Measurements from ENCODE around the gene MBNL2.

Gene MBNL2

DNA sequence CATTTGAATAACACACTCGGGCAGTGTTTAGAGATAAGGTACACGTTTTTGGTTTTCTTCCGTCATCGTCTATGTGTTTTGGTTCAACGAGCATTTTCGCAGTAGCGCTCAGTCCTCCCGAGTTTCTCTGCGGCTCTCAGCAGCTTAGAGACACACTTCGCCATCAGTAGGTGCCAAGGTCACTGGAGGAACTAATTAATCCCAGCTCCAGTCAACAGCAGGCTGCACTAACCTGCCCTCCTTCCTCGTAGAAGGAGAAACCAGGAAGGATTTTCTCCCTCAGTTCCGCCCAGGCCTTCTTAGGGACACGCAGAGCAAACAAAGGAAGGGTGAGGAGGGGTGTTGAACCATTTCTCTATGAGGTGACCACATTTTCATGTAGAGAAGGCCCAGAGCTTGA, 12.6 kb downstream of the MBNL2 start:
- DNase-seq, result no peak

DNA sequence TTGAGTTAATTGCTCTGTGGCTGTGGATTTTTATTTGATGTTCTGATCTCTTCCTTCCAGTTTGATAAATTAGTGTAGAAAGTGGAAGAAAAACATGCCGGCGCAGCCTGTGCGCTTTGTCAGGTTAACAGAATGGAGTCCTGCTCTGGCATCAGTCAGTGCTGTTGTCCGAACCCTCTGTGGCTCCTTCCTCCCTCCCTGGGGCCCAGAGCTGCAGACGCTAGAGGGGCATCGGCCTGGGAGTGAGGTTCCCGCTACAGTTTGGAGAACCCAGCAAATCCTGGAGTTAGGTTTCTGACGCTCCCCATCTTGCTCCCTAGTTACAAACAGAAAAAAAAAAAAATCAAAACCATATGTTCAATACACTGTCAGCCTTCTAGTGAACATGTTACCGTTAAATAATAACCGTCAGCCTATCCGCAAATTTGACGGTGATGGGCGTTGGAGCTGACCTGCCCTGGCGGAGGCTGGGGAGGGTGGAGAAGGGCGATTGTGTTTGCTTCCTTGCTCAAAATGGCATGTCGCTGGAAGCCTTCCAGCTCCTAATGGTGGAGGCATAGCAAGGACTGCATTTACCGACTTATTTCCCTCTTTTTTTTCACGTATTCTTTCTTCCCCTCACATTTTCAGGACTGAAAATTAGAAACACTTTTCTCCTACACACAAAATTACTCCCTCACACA, 13.6 kb downstream of the MBNL2 start:
- DNase-seq, result no peak

GRCh38 chr13:97237388-97237787, 15.3 kb downstream of the MBNL2 start:
- DNase-seq, result no peak

- no peak for DNase-seq
Observed at GRCh38 chr13:97238432-97238831, 16.3 kb downstream of the MBNL2 start.

DNA sequence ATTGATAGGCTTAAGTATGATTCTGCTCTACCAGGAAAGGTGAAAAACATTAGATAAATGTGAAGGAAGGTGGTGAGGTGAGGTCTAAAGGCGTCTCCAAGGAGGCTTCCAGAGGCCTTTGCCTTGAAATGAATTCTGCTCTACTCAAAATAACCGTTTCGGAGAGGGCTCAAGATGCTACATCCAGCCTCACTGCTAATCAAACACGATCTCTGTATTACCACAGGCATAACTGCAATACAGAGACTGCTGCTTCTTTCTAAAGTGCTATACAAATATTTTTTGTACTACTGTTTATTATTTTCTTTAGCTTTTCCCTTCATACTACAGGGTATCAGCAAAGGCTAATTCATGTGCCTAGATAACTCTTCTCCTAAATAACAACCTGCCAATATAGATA, 16.8 kb downstream of the MBNL2 start:
- no peak for DNase-seq

DNA sequence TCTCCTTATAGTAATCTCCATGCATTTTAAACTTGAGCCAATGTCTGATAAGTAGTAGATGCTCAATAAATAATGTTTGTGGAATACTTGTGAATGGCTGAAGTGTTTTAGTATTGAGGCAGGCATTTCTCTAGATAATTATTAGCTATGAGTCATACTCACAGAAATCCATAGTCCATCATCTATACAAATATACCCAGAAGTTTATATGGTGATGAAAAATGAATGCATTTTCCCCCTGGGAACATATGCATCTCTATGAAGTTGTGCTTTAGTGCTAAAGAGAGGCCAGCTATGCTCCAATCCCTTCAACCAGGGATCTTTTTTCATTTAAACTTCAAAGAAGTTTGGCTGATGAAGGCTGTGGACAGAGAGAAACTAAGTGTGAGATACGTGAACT, 17.2 kb downstream of the MBNL2 start:
- DNase-seq, result no peak

DNA sequence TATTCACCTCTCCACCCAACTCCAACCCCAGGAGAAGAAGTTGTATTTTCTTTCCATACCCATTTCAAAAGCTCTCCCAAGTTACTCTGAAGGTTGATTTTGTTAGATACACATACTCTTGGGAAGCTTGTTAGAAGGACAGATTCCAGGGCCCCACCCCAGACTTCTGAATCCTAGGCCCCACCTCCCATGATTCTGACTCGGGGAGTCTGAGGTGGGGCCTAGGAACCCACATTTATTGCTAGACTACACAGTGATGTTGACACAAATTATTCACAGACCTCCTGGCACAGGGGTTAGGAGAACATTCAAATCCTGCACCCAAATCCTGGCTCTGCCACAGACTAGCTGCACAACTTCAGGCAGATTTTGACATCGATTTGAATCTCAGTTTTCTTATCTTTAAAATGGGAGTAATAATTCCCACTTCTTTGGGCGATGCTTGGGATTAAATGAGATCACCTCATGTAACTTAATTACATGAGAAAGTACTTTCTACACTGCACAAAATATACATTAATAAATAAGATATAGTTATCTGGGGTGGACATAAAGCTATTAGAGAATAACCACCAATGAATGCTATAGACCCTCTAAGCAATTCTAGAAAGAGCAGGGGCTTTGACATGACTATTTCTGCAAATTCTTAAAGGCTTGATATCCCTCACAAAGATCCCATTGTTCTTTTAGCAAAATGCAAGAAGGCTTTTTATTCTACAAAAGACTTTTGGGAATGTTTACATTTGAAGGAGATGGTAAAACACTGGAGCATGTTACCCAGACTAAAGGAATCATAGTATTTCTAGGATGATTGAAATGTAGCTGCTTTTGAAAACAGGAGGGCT, 18.0 kb downstream of the MBNL2 start:
- DNase-seq, result no peak

DNA sequence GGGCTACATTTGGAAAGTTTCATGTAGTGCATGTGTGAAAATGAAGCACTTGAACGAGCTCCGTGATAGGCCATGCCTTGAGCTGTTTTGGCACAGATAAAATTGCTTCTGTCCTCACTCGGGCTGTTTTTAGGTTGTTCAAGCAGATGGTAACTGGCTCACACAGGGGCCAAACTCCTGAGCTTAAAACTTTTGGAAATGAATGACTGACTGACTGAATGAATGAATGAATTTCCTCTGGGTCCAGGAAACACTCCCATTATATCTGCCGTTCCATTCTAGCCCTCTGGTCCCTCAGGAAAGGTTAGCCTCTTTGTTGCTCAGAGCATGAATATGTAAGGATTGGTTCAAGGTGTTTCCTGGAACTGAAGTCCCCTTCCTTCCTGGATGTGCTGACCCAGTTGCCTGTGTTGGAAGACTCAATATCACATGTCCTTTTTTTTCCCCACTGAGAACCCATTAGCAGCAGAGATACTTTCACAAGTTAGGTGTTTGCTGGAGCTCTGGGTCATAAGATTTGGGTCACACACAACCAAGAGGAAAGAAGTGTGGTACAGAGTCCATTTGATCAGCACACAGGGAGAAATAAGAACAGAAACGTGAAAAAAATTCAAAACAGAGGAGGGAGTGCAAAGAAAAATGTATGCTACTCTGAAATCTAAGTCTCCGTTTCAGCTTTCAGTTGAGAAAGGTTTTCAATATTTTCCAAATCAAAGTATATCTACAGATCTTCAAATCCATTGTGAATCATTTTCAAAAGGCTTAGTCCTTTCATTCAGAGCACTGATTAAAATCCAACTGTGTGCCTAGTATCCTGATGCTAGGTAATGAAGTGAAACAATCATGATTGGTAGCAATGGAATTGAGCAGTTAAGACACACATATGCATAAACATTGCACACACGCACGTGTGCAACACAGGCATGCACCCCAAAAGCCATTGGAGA, 18.9 kb downstream of the MBNL2 start:
- no peak for DNase-seq

DNA sequence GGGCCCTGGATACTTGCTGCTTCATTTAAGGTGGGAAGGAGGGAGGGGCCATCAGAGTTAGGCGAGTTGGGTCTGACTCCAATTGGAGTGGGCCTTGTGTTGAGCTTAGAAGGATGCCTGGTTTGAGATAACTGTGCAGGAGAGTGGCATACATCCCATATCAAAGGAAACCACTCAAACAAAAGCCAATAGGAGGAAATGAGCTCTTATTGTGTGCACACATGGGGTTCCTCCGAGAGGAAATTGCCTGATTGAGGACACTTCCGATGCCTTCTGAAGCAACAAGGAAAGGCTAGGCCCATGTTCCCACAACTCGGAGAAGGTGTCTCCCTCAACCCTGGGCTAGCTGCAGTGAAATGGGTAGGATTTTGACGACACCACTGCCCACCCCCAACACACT, 19.6 kb downstream of the MBNL2 start:
- no peak for DNase-seq

GRCh38 chr13:97242755-97243497, 20.8 kb downstream of the MBNL2 start:
- no peak for DNase-seq

- DNase-seq, result no peak
Observed at GRCh38 chr13:97243915-97244781, 22.0 kb downstream of the MBNL2 start.

DNA sequence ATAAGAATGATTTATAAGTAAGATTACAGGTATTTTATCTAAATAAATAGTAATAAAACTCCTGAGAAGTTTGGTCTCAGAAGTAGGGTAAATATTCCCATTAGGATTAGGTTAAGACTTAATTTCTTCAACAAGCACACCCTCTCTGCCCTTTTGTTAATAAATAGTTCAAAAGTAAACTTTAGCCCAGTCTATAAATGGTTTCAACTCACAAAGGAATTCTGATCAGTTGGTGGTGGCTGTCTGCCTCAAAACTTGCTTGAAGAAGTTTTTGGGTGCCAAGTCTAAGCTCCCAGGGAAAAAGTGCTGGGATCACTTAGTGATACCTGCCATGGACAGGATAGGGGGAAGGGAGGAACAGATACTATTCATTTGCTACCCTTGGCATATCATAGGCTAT, 22.9 kb downstream of the MBNL2 start:
- no peak for DNase-seq

DNA sequence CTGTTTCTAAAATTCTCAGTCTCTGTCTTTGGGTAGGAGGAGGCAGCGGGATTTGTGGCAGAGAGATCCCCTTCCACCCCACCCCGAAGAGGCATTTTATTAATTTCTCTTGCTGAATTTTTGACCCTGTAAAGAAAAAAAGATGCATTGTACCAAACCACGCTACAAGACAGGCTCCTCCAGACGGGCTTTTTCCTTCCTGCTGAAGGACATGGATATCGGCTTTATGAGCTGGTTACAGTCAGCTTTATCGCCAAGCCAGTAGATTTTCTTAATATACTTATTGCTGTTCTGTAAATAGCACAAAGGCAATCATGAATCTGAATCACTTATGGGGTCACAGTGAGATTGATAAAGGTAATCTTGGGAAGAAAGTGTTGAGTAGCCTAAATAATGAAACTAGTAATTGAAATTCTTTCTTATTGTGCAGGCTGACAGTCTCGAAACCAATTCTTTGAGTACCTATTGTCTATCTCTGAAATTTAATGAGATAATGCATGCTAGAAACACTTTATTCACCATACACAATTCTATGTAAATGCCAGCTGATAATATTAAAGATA, 24.5 kb downstream of the MBNL2 start:
- DNase-seq, result no peak

- no peak for DNase-seq
Observed at GRCh38 chr13:97248243-97248642, 26.1 kb downstream of the MBNL2 start.

DNA sequence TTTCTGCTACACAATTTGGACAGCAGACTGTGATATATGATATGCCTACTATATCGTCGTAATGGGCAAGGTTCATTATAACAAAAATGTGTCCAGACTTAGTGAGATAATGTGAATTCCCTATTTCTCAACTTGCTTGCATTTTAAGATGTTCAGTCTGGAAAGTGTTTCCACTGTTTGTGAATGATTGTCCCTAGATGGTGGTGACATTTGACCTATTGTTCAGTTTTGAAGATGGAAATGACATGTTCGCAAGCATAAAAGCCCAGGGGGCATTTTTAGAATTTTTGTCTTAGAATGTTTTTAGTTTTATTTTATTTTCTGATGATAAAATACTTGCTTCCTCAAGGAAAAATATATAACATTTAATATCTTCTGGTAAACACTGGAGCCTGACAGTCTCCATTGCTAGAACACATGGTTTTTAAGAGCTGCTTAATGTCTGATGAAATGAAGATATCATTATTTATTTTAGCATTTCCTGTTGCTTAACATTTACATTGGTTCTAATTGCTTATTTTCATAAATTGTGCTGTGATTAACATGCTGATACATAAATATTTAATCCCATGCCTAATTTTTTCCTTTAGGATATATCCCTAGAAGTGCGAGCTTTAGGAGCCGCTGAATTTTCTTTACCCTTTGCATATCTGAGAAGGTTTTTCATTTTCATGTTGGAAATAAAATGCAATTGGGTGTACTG, 27.1 kb downstream of the MBNL2 start:
- DNase-seq, result no peak

GRCh38 chr13:97249796-97250495, 27.8 kb downstream of the MBNL2 start:
- DNase-seq, result no peak

DNA sequence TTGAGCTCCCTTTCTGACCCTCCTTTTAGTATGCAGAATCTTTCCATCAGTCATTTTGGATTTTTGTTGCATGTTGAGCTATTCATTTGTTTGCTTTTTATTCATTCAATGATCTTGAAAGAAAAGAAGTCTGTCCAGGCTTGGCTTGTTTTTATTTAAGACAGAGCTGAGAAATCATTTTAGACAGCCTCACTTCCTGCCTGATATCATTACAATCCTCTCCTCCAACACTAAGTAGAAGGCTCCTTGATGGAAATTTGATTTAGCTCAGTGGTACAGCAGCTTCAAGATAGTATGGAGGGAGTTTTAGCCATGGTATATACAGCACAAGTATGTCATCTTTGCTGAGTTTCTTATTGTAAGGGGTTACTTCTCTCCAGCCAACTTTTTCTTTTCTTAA, 28.4 kb downstream of the MBNL2 start:
- DNase-seq, result no peak

GRCh38 chr13:97252735-97253134, 30.6 kb downstream of the MBNL2 start:
- no peak for DNase-seq

DNA sequence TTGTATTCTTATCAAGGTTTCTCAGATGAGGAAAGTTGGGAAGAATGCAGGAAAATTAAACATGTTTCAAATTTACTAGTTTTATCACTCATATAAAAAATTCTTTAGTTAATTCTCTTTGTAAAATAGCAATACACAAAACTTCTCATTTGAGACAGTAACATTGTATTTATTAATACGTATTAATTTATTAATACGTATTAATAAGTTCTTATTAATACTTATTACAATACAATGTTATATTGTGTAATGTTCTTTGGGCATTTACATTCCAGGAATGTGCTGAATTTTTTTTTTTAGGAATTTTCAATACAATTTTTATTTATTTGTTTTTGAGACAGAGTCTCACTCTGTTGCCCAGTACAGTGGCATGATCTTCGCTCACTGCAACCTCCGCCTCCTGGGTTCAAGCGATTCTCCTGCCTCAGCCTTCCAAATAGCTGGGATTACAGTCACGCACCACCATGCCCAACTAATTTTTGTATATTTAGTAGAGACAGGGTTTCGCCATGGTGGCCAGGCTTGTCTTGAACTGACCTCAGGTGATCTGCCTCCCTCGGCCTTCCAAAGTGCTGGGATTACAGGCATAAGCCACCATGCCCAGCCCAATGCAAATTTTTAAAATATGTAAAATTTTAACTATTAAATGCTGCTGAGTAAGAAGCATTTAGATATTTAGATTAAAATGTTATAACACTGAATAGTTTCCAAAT, 31.6 kb downstream of the MBNL2 start:
- no peak for DNase-seq
